ENCODE results near the gene DEPDC1B.
"Not testable (repeated sequence)": the region's sequence is repeated elsewhere in the genome, so short reads cannot be mapped to it uniquely, and the experiment has no call there.

DNA sequence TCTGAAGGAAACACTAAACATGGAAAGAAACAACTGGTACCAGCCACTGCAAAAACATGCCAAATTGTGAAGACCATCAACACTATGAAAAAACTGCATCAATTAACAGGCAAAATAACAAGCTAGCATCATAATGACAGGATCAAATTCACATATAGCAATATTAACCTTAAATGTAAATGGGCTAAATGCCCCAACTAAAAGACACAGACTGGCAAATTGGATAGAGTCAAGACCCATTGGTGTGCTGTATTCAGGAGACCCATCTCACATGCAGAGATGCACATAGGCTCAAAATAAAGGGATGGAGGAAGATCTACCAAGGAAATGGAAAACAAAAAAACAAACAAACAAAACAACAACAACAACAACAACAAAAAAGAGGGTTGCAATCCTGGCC is 30.9 kb upstream of the DEPDC1B start:
- TF ChIP-seq, protein P1, sequence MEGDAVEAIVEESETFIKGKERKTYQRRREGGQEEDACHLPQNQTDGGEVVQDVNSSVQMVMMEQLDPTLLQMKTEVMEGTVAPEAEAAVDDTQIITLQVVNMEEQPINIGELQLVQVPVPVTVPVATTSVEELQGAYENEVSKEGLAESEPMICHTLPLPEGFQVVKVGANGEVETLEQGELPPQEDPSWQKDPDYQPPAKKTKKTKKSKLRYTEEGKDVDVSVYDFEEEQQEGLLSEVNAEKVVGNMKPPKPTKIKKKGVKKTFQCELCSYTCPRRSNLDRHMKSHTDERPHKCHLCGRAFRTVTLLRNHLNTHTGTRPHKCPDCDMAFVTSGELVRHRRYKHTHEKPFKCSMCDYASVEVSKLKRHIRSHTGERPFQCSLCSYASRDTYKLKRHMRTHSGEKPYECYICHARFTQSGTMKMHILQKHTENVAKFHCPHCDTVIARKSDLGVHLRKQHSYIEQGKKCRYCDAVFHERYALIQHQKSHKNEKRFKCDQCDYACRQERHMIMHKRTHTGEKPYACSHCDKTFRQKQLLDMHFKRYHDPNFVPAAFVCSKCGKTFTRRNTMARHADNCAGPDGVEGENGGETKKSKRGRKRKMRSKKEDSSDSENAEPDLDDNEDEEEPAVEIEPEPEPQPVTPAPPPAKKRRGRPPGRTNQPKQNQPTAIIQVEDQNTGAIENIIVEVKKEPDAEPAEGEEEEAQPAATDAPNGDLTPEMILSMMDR (IDR thresholded peaks at IDR 0.05; ENCODE audit: borderline replicate concordance, extremely low read depth, low read length, poor library complexity, severe bottlenecking): not testable (repeated sequence)
- not testable (repeated sequence) for TF ChIP-seq EZH2 (IDR thresholded peaks at IDR 0.05; ENCODE audit: borderline replicate concordance, low read depth, low read length, severe bottlenecking)

Data from DND-41 (cell line).